ENCODE results near the gene ZBTB43. TPM values are rescaled to one million over a fixed set of nuclear protein-coding genes. Genes with fewer than 3 reads are reported as not detected.

Gene ZBTB43
- total RNA-seq, 1 donor from 2014 or later, result 20.3 TPM

DNA sequence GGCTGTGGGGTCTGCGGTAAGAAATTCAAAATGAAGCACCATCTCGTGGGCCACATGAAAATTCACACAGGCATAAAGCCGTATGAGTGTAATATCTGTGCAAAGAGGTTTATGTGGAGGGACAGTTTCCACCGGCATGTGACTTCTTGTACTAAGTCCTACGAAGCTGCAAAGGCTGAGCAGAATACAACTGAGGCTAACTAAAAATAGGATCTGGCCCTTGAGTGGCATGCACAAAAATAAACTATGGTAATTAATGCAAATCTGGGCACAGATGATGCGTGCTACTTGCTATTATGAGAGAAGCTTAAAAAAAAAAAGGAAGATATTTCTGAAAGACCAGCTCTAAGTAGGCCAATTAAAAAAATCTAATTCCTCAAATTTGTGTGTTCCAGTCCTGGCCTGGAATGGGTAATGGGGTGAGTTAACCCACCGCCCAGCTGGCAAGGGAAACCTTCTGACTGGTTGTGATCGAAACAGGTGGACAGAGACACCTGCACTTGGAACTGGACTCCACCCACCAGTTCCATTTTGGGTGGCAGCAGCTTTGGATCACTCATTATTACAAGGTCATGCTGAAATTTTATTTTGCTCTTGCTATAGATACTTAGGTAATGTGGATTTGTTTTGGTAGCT is 29.0 kb downstream of the ZBTB43 start:
- Mint-ChIP-seq H3K36me3 (ENCODE audit: low read depth) (peaks cover 60% of the 10 kb centered on the region), H3K9me3 (no peaks in the 10 kb centered on the region), H3K27me3 (no peaks in the 10 kb centered on the region), H3K4me3 (no peak overlapping the region), H3K4me1 (peaks cover 36% of the 10 kb centered on the region), H3K27ac (no peak overlapping the region)
- TF ChIP-seq, protein P1, sequence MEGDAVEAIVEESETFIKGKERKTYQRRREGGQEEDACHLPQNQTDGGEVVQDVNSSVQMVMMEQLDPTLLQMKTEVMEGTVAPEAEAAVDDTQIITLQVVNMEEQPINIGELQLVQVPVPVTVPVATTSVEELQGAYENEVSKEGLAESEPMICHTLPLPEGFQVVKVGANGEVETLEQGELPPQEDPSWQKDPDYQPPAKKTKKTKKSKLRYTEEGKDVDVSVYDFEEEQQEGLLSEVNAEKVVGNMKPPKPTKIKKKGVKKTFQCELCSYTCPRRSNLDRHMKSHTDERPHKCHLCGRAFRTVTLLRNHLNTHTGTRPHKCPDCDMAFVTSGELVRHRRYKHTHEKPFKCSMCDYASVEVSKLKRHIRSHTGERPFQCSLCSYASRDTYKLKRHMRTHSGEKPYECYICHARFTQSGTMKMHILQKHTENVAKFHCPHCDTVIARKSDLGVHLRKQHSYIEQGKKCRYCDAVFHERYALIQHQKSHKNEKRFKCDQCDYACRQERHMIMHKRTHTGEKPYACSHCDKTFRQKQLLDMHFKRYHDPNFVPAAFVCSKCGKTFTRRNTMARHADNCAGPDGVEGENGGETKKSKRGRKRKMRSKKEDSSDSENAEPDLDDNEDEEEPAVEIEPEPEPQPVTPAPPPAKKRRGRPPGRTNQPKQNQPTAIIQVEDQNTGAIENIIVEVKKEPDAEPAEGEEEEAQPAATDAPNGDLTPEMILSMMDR (IDR thresholded peaks at IDR 0.05), result no peak
- DNase-seq (no peak), ATAC-seq (ENCODE audit: low read depth) (no peak)
- CTCF ChIA-PET, result no interaction called here
- POLR2A ChIA-PET, result no interaction called here
- intact Hi-C loops (cut with micrococcal nuclease), result no loop called here

DNA sequence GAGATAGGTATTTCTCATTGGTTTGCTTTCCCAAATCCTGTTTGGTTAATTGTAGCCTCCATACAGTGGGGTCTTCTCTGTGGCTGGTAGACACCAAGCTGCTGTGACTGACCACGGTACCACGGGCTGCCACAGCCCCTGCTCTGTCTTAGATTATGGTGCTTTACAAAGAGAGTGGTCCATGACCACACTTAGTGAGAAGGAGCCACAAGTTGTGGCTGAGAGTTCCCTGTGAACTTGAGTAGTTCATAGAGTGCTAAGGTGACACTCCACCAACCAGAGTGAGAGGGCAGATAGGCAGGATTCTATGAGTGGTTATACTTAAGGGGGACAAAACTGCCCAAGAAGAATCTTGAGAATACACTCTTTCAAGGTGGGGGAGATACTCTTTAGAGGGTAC is 29.8 kb downstream of the ZBTB43 start:
- intact Hi-C loops (cut with micrococcal nuclease), result no loop called here
- ChIA-PET CTCF (no interaction called here), POLR2A (no interaction called here)
- Mint-ChIP-seq H3K27ac (no peak overlapping the region), H3K36me3 (ENCODE audit: low read depth) (peaks cover 63% of the 10 kb centered on the region), H3K4me3 (no peak overlapping the region), H3K4me1 (peaks cover 39% of the 10 kb centered on the region), H3K9me3 (no peaks in the 10 kb centered on the region), H3K27me3 (no peaks in the 10 kb centered on the region)
- TF ChIP-seq, protein P1 (IDR thresholded peaks at IDR 0.05), result no peak
- DNase-seq (no peak), ATAC-seq (ENCODE audit: low read depth) (no peak)

DNA sequence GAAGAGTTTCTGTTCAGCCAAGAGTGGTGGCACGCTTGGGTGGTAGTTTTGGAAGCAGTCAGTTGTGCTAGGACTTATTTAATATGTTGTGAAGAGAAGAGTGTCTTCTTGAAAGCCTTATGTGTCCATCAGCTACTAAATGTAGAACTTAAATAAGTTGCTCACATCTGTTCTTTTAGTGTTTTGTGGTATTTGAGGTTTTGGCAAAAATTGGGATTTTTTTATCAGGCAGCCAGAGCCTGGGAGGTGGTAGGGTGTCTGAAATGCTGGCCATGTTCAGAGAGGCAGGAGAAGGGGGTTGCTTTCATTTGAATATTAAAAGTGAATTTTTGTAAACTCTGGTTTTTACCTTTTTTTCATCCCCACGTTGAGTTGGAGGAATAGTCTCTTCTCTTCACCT is 31.4 kb downstream of the ZBTB43 start:
- no peak for DNase-seq
- TF ChIP-seq, protein P1 (IDR thresholded peaks at IDR 0.05), result no peak
- Mint-ChIP-seq H3K9me3 (no peaks in the 10 kb centered on the region), H3K4me1 (peaks cover 42% of the 10 kb centered on the region), H3K27me3 (no peaks in the 10 kb centered on the region), H3K27ac (no peak overlapping the region), H3K36me3 (ENCODE audit: low read depth) (peaks cover 54% of the 10 kb centered on the region), H3K4me3 (no peak overlapping the region)
- CTCF ChIA-PET, result no interaction called here
- POLR2A ChIA-PET, result no interaction called here
- no peak for ATAC-seq (ENCODE audit: low read depth)
- intact Hi-C loops (cut with micrococcal nuclease), result no loop called here

DNA sequence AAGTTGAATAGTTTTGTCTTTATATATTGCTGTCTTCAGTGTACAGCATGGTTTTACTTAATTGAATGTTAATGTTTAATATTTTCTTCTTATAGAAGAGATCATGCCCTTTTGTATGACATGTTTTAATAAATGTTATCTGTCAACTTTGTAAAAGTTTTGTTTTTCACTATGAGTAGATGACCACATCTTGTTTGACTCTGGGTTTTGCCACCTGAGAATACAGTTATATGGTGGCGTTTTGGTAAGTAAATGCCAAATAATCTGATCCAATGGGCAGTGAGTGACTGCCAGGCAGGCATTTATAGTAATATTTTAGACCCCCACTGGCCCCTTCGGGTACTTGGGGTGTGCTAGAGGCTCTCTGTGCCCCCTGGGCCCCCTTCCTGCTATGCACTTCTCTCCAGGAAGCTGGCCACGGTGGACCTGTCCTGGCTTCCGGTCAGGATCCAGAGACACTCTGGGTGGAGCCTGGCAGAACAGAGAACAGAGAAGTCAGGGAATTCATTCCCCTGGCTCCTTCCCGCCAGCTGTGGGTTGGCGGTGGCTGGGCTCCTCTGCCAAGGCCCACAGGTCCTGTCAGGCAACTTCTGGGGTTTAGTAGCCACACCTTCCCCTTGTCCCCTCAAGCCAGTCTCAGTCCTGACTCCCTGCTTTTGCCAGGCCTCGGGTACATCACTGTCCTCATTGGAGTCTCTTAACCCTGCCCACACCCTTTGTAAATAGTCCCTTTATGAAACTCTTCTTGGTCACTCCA is 33.4 kb downstream of the ZBTB43 start:
- H3K27ac Mint-ChIP-seq, result no peak overlapping the region
- intact Hi-C loops (cut with micrococcal nuclease), result no loop called here
- H3K36me3 Mint-ChIP-seq (ENCODE audit: low read depth), result peaks cover 40% of the 10 kb centered on the region
- ChIA-PET CTCF (no interaction called here), POLR2A (no interaction called here)
- no peak overlapping the region for H3K4me3 Mint-ChIP-seq
- H3K4me1 Mint-ChIP-seq, result peaks cover 39% of the 10 kb centered on the region
- ATAC-seq (ENCODE audit: low read depth) (no peak), DNase-seq (no peak)
- H3K9me3 Mint-ChIP-seq, result no peaks in the 10 kb centered on the region
- H3K27me3 Mint-ChIP-seq, result no peaks in the 10 kb centered on the region
- TF ChIP-seq, protein P1 (IDR thresholded peaks at IDR 0.05), result no peak

DNA sequence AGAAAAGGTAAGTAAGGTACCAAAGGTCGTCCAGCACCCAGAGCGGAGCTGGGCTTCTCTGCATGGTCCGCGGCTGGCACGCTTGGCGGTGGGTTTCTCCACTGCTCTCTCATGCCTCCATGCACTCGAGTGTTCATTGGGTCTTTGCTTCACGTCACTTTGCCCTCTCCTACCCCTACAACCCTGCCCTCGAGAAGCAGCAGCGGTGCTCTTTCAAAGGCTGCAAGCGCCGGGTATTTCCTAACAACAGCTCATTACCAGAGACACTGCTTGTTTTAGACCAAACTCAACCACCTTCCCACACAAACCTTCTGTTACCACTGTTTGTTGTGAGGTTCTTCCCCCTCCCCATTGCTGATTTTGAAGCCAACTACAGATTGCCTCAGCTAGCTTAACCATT is 34.1 kb downstream of the ZBTB43 start:
- no peak overlapping the region for H3K4me3 Mint-ChIP-seq
- peaks cover 34% of the 10 kb centered on the region for H3K36me3 Mint-ChIP-seq (ENCODE audit: low read depth)
- no peaks in the 10 kb centered on the region for H3K27me3 Mint-ChIP-seq
- peaks cover 35% of the 10 kb centered on the region for H3K4me1 Mint-ChIP-seq
- ATAC-seq (ENCODE audit: low read depth) (no peak), DNase-seq (no peak)
- H3K9me3 Mint-ChIP-seq, result no peaks in the 10 kb centered on the region
- intact Hi-C loops (cut with micrococcal nuclease), result no loop called here
- ChIA-PET POLR2A (no interaction called here), CTCF (no interaction called here)
- H3K27ac Mint-ChIP-seq, result no peak overlapping the region
- TF ChIP-seq, protein P1 (IDR thresholded peaks at IDR 0.05), result no peak

Data from activated B cell treated with CpG ODN at 0.5 μM for 24 hours (primary cell).